Measurements from ENCODE around the gene GNAI1.

GRCh38 chr7:80145780-80146422 lies 11.3 kb downstream of the GNAI1 start:
- no peak for TF ChIP-seq CTCF (IDR thresholded peaks at IDR 0.05)
- no peak for TF ChIP-seq POLR2A (IDR thresholded peaks at IDR 0.05)

Measured in right lobe of liver (tissue), 4 donors.